SKM-1 (cell line): ENCODE measurements around the gene CLCNKA.
"Not testable (repeated sequence)": the region's sequence is repeated elsewhere in the genome, so short reads cannot be mapped to it uniquely, and the experiment has no call there.

Source experiments
- DNase-seq: peaks from one replicate; lab custom pipeline; 2025; ENCODE audit not compliant: unreplicated experiment; lab: John Stamatoyannopoulos, UW

The CLCNKA gene

DNA sequence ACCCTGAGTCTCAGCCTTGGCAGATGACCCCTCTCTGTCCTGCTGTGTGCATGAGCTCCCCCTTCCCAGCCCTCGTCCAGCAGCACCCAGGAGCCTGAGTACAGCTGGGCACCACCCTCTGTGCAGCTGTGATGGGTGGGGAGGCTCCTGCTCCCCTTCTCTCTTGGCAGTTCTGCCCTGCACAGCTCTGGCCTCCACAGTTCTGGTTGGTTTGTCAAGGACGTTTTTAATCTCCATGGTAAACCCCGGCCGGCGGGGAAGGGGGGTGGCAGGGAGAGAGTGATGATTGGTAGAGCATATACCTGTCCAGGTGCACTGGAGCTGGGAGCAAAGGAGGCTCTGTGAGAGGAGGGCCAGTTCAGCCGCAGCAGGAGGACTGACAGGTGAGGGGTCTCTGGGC, at the start of gene CLCNKA:
Gene CLCNKA, plus strand, starts transcription at position 356 of the 400 bp plus-strand sequence. CDS start 584 bp downstream, outside the sequence.
- no peak for DNase-seq

DNA sequence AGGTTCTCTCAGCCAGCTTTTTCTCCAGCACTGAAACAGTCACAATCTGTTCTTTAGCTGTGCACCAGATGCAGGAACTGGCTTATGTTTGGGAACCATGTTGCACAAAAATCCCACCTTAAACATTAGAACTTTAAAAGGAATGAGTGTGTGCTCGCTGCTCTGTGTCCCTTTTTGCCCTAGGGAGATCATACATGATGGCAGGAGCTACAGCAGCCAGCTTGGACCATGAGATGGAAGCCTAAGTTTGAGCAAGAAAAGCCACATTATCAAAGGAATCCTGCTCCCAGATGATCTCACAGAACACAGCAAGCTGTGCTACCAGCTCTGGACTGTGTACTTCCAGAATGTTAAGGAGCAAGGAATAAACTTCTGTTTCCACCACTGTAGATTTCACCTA, 49.4 kb upstream of the CLCNKA start:
- no peak for DNase-seq

DNA sequence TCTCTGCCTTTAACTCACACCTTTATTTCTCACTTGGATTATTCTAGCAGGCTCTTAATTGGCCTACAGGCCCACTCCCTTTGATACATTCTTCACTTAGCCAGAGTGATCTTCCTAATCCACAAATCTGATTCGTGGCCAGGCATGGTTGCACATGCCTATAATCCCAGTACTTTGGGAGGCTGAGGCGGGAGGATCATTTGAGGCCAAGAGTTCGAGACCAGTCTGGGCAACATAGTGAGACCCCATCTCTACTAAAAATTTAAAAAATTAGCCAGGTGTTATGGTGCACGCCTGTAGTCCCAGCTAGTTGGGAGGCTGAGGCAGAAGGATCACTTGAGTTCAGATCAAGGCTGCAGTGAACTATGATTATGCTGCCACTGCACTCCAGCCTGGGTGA, 48.1 kb upstream of the CLCNKA start:
- DNase-seq, result no peak

DNA sequence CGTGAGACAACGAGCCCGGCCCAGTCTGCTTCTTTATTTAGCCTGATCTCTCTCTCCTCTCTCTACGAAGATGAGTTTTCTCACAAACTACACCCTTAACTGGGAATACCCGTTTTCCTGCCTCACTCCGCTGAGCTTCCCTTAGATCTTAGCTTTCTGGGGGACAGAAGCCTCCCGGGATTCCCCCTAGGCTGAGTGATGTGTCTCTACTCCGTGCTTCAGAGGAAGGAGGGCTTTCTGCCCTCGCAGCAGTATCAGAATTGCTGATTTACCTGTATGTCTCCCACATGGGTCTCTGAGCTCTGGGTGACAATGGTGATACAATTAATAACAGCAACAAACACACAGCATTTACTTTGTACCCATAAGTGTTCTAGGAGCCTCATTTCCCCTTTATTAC, 47.0 kb upstream of the CLCNKA start:
- DNase-seq, result no peak

DNA sequence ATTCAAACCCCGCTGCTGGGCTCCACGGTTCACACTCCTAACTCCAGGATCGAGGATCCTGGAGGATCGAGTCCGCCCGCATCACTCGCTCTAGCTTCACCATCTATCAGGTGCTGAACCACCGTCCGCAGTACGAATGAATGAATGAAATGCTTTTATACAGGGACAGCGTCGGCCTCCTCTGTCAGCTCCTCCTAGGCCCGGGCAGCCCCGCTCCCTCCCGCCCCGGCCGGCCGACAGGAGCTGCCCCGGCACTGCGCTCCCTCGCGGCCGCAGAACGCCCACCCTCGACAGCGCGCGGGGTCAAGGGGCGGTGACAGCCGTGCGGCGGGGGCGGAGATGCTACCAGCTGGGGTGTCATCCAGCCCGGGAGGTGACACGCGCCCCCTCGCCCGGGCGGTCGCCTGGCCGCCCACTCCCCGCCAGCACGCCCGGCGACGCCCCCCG, 46.5 kb upstream of the CLCNKA start:
- DNase-seq, result no peak

DNA sequence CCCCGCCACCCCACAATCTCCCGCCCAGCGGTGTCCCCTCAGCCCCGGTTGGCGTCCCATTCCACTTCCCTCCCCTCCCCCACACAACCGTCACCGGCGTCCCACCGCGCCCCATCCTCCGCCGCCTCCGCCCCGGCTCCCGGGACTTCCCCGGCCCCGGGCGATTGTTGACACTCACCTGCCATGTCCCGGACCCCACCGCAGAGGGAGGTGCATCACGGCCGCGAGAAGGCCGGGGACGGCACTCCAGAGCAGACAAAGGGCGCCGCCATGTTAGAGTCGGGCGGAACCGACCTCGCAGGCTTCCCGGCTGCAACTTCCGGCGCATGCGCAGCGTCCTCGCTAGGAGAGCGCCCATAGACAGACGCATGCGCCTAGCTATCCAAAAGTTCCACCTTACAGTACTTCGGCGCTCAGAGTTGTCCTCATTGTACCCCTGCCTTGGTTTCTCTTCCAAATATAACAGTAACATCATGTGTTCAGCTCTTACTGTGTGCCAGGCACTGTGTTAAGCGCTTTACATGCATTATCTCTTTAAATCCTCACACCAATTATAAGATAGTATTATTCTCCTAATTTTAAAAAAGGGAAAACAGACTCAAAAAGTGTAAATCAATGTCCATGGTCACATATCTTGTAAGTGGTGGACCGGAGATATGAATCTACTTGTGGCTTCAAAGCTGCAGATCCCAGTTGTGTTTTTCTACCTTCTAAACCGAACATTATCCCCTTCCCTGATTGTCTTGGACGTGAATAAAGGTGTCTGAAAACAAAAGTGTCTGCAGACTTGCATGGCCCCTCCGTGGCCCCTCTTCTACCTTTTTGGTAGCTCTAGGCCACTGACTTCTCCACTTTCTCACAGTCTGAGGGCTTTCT, 45.8 kb upstream of the CLCNKA start, which contains the start of gene ZBTB17:
Gene ZBTB17, minus strand, starts transcription at position 297 of the 876 bp plus-strand sequence. CDS start 27,606 bp downstream, outside the sequence.
- DNase-seq, result peak; percentile 81

DNA sequence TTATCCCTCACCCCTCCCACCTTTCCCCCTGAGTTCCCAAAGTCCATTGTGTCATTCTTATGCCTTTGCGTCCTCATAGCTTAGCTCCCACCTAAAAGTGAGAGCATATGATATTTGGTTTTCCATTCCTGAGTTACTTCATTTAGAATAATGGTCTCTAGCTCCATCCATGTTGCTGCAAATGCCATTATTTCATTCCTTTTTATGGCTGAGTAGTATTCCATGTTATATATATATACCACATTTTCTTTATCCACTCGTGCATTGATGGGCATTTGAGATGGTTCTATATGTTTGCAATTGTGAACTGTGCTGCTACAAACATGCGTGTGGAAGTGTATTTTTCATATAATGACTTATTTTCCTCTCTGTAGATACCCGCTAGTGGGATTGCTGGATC, 43.9 kb upstream of the CLCNKA start:
- not testable (repeated sequence) for DNase-seq

DNA sequence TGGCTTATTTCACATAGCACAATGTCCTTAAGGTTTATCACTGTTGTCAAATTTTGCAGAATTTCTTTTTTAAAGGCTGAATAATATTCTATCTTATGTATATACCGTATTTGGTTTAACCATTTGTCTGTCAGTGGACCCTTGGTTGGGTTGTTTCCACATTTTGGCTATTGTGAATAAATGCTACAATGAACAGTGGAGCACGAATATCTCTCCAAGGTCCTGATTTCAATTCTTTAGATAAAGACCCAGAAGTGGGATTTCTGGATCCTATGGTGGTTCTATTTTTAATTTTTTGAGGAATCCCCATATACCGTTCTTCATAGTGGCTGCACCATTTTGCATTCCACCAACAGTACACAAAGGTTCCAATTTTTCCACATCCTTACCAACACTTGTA, 40.2 kb upstream of the CLCNKA start:
- DNase-seq, result no peak

DNA sequence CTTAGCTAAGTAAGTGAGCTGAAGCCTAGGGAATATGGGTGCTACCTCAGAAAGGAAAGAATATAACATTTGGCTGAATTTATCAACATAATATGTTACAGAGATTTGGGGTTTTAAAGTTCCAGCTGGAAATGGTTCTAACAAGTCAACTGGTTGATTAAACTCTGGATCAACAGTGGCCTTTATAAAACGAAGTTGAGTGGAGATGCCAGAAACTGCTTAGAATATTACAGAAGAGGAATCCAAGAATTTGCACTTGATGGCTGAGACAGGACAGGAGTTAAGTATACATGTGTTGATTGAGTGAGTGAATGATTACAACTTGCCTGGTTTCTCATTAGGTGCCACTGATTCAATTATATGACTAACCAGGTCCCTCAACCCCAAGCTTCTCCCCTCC, 38.6 kb upstream of the CLCNKA start:
- DNase-seq, result no peak

DNA sequence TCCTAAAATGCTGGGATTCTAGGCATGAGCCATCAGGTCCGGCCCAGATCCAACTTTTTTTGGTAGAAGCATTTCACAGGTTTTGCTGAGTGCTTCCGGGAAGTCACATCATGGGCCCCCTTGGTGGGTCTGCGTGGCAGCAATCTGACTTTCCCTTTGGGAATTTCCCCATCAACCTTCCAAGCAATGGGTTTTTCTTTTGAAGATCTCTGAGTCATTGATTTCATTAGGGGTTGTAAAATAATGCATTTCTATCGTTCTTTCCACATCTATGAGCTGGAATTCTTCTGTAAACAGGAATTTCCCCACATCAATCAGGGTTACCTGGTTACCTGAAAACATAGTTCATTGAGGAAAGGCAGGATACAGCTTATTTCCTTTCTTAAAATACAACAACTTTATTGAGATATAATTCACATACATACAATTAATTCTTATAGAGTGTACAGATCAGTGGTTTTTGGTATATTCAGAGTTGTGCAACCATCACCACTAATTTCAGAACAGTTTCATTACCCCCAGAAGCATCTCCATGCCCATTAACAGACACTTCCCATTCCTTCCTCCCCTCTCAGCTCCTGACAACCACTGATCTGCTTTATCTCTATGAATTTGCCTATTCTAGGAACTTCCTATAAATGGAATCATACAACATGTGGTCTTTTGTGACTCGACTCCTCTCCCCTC, 36.1 kb upstream of the CLCNKA start:
- DNase-seq, result no peak

DNA sequence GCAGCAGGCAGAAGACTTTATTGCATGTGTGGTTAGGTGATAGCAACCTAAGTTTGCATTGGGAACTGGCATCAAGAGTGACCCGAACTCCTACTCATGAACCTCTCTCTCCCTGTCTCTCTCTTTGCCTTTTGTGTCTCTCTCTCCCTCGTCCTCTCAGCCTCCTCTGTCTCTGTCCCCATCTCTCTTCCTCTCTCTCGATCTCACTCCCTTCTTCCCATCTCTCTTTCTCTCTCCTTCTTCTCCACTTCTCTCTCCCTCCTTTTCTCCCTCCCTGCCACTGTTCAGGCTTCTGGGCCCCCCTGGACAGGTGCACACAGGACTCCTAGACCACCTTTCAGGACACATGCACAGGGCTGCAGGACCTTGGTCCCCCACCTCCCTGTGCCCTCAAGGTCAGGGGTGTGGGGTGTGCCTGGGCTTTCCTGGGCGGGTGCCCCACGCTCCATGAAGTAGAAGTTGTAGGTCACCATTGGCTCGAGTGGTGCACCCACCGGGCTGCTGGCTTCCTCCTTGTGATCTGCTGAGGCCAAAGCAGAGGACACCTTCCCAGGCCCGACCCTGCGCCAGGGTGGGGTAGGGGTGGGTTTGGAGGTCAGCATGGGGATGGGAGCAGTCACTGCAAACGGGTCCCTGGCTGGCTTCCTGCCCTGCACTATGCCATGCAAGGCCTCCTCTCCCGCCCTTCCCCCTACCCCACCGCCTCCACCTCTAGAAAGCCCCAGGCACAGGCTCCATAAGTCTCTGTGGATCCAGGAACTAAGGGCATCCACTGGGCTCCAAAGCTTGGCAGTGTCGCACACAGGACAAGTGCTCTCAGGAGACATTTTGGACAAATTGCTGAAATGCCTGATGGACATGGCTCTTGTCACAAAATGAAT, 32.7 kb upstream of the CLCNKA start:
- no peak for DNase-seq

DNA sequence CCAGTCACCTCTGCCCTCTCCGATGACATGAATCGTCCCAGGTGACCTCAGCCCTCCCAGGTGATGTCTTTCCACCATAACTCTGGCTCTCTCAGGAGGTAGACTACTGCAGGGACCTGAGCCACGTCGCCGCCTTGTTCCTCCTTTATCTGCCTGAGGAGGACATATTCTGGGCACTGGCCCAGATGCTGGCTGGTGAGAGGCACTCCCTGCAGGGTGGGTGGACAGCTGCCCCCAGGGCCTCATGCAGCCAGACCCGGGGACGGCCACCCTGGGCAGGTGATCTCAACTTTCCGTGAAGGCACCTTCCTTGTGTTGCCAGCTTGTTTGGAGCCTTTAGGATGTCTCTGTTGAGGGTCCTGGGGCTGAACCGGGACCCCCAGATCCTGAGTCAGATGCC, 32.1 kb upstream of the CLCNKA start:
- no peak for DNase-seq

DNA sequence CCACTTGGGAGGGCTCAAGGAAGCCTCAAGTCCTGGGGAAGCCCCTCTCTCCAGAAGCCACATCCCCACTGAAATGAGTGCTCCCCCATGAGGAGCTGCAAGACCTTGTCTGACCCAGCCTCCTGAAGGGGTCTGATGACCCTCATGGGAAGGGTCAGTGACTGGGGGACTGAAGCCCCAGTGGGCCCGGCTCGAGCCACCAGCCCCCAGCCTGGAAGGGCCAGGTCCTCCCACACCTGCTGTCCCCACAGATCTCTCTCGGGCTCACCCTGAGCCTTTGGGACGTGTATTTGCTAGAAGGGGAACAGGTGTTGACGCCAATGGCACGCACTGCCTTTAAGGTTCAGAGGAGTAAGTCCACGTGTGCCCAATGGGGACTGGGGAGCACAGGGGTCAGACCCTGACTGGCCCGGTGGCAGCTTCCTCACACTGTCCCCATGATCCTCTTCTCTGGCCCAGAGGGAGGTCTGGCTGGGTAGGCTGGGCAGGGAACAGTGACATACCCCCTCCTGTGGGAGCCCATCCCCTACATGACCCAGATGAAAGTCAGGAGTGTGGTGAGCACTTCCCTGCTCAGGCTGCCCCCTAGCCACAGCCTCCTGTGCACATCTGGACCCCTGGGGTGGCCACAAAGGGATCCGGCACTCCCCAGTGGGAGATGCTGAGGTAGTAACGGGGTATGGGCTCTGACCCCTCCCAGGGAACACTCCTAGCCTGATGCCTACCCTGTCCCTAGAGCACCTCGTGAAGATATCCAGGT, 30.2 kb upstream of the CLCNKA start:
- no peak for DNase-seq

DNA sequence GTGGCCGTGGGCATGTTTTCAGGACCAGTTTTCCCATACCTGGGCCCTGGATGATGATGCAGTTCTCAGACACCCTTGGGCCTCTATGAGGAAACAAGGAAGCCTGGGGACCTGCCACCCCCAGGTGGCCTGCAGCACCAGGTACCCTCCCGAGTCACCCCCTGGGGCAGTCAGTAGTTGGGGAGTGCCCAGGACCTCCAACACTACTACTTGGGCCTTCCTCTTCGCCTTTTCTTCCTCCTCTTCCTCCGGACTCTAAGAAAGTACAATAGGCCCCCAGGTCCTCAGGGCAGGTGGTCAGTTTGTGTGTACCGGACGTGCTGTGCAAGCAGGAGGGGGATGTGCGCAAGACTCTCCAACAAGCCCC, 29.7 kb upstream of the CLCNKA start:
- no peak for DNase-seq

DNA sequence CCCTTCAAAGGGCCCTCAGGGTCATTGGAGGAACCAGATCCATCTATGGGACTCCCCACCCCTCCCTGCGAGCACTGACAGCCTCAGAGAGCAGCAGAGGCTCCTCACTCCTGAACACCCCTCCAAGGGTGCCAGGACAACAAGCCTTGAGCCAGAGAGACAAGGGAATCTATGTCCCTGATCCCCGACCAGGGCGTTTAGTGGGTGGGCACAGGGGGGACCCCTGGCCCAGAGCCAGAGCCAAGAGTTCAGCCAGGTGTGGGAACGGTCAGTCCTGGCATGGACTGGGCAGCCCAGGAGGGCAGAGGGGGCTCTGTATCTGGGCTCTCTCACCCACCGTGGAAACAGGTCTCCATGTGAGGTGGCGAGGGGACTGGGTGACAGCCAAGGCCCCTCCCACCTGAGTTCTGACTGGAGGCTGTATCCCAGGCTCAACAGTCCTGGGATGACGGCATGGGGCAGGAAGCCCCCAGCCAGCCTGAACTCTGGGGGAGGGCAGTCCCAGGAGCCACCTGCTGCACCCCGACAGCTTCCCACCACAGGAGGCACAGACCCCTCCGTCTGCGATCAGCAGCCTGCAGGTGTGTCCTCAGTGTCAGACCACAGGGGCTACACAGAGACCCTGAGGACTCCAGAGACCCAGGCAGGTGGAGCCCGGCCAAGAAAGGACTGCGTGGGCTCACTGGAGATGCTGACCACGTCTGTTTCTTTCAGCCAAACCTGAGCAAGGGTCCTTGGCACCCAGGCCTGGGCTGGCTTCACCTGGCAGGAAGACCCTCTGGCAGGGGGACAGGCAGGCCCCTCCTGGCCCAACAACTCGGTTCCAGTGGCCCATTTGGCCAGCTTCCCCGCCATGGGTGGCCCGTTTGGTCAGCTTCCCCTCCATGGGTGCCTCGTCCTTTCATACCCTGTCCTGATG, 29.0 kb upstream of the CLCNKA start:
- no peak for DNase-seq

DNA sequence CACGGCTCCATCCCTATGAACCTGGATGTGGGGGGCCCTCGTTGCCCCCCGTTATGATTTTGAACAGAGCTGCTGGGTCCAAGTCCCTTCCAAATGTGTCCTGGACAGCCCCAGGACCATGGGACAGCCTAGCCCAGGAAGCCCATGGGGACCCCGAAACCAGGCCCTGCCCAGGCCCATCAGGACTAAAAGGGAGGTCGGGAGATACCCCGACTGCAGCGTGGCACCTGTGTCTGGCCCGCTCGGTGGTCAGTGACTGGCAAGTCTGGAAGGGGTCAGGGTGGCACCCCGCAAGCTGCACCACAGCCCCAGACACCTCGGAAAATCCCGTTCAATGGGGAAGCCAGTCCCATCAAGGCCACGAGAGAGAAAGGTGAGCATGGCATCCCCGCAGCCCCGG, 28.2 kb upstream of the CLCNKA start:
- no peak for DNase-seq

DNA sequence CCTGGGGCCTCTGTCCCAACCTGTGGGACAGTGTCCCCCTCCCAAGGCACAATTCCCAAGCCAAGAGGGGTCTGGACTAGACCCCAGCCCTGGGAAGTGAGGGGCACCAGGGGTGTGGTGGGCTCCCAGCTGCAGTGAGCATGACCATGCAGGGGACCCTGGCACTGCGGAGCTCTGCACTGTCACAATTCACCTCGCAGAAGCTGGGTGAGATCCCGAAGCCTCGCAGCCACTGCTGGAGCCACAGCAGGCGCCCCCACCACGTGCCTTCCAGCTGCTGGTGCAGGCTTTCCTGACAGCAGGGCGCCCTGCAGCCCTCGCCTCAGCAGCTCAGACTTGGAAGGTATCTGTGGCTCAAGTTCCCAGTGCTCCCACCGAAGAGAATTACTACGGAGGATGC, 27.8 kb upstream of the CLCNKA start:
- no peak for DNase-seq

DNA sequence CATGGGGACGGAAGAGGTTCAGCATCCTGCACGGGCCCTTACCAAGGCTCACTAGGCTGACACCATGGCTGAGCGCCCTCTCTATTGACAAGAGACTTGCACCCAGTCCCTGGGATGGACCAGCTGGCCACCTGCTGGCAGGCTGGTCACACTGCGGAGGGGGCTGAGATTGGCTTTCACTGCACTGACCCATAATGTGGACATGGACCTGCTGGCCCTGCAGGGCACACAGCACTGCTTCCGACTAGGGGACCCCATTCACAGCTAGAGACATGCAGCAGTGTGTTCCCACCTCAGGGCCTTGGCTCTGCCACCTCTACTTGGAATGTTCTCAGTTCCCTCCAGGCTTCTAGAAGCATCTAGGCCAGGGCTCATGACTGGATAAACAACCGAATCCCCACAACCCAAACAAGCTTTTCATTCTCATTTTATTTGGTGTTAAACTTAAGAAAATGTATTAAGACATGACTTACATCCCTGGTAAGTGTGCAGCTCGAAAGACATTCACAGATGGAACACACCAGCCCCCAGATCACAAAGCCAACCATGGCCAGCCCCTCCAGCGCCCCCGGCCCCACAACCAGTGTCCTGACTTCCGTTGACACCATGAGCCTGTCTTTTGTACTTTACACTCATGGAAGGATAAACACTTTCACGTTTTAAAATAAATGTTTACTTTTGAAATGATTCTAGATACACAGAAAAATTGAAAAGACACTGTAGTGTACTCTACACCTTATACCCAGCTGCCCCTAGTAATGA, 27.1 kb upstream of the CLCNKA start:
- DNase-seq, result no peak

DNA sequence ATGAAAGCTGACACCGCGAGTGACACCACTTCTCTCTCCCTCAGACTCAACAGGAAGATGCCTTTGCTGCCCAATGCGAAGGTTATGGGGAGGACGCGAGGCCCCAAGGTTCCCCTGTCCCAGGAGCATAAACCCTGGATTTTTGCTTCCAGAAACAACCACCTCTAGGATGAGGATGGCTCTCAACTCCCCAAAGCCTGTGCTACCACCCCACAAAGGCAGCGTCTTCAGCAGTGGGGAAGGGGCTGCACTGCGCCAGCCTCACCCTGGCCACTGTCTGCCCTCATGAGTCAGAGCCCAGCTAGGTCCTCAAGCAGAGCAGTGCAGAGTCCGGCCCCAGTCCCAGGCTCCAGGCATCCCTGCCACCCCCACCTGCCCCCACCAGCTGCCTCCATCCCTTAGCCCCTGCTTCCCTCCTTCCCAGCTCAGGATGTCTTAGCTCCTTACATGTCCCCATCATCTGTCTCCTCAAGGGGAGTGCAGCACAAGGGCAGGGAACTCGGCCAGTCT, 24.7 kb upstream of the CLCNKA start:
- DNase-seq, result no peak
